Thyroid gland (tissue), 4 donors: ENCODE data around the gene PRKD2. TPM values are rescaled to one million over a fixed set of nuclear protein-coding genes. Genes with fewer than 3 reads are reported as not detected.

ENCODE experiments used
- DNase-seq, 2 donors: peaks; one replicate each; pipeline ENCODE4 v3.0.0-alpha.2; 2019
- H3K27ac ChIP-seq, 3 donors: fragments of 200-600 bp; sonication (generic); 1 replicate in 2 of 3; 2 replicates in 1 of 3; pipeline ENCODE4 v1.5.1; 2016 to 2019; ENCODE audit warnings: mild to moderate bottlenecking in 1 of 3, moderate library complexity in 1 of 3
- H3K27me3 ChIP-seq: fragments of 200-600 bp; sonication (generic); one replicate; pipeline ENCODE4 v1.5.1; 2019
- H3K36me3 ChIP-seq, 2 donors: fragments of 200-600 bp; sonication (generic); one replicate each; pipeline ENCODE4 v1.5.1; 2016 to 2019
- H3K4me1 ChIP-seq, 2 donors: fragments of 200-600 bp; sonication (generic); one replicate each; pipeline ENCODE4 v1.5.1; 2017 to 2019
- H3K4me3 ChIP-seq, 3 donors: fragments of 200-600 bp; sonication (generic); replicated peaks in 1 of 3; 1 replicate in 2 of 3; 2 replicates in 1 of 3; pipeline ENCODE4 v1.5.1; 2016; ENCODE audit warnings: mild to moderate bottlenecking in 1 of 3
- H3K9me3 ChIP-seq: fragments of 200-600 bp; sonication (generic); one replicate; pipeline ENCODE4 v1.5.1; 2017
- CTCF ChIP-seq, 6 experiments: fragments of 200-600 bp in 3 of 6; fragments of 450-650 bp in 3 of 6; sonication (generic) in 3 of 6; IDR thresholded peaks; one replicate each; pipeline ENCODE4 v1.5.1; 2016 to 2019; ENCODE audit warnings: antibody characterized with exemption in 6 of 6, mild to moderate bottlenecking in 2 of 6, inconsistent platforms in 1 of 6, moderate library complexity in 1 of 6
- POLR2A ChIP-seq, 2 donors: fragments of 450-650 bp; IDR thresholded peaks; one replicate each; pipeline ENCODE4 v1.6.1; 2017; ENCODE audit warnings: antibody characterized with exemption in 2 of 2, mild to moderate bottlenecking in 2 of 2, moderate library complexity in 1 of 2
- WGBS, 2 donors: methylation state at CpG; one replicate each; pipeline ENCODE4 v1.1.5; 2017; 5-methylcytosine and 5-hydroxymethylcytosine counted together
- intact Hi-C: fragments of 100-400 bp; cut with DNase I; formaldehyde crosslinking; loops from one replicate; pipeline ENCODE4 v1.15.1; 2023
- total RNA-seq, 4 donors: library from RNA; depleted of rRNA; stranded (reverse); fragments of >200 nt; gene quantifications; one replicate each; pipeline ENCODE4 v1.2.3, GENCODE V29; 2016

The PRKD2 gene
- total RNA-seq, 4 donors from 2014 or later, result 23.7 to 40.7 (median 32.7) TPM

- WGBS, 2 donors, result 5 to 12% methylated on average over 20 to 28 of the region's 28 CpGs
- Histone ChIP-seq H3K4me3 (no peak overlapping the region), H3K36me3 (no peaks in the 10 kb centered on the region), H3K9me3 (no peaks in the 10 kb centered on the region), H3K27ac (no peak overlapping the region), H3K4me1 (peaks cover 19 to 20% of the 10 kb centered on the region in 2 donors), H3K27me3 (no peaks in the 10 kb centered on the region)
- TF ChIP-seq POLR2A (IDR thresholded peaks at IDR 0.05), result no peak
- intact Hi-C loops, result loop anchor here (5.0 kb wide), 3 partner anchors 42 to 132 kb away; partner anchors contain the start of gene CALM3
- peak in 1 of 2 donors; percentile 34 for DNase-seq
Measured at GRCh38 chr19:46659151-46660007, 57.5 kb downstream of the PRKD2 start.

DNA sequence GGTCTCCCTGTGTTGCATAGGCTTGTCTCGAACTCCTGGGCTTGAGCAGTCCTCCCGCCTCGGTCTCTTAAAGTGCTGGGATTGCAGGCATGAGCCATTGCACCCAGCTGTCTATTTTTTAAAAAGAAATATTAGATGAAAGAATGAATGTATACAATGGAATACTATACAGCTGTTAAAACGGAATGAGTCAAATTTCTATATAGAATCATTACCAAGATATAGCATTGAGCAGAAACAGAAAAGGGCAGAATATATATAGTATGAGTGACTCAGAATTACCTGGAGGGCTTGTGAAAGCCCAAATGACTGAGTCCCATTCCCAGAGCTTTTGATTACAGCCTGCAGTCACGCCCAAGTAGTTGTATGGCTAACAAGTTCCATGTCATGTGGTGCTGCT is 60.4 kb downstream of the PRKD2 start:
- H3K4me3 ChIP-seq, result no peak overlapping the region
- 92 to 96% methylated on average over 5 of the region's 5 CpGs for WGBS, 2 donors

GRCh38 chr19:46654621-46655152 is 62.2 kb downstream of the PRKD2 start:
- H3K27ac ChIP-seq, result no peak overlapping the region
- peaks cover 4 to 5% of the 10 kb centered on the region in 2 donors for H3K4me1 ChIP-seq
- H3K36me3 ChIP-seq, result no peaks in the 10 kb centered on the region
- TF ChIP-seq POLR2A (IDR thresholded peaks at IDR 0.05), result no peak
- no peak for TF ChIP-seq CTCF (IDR thresholded peaks at IDR 0.05)
- 62 to 65% methylated on average over 13 to 16 of the region's 16 CpGs for WGBS, 2 donors
- H3K27me3 ChIP-seq, result no peaks in the 10 kb centered on the region
- H3K9me3 ChIP-seq, result no peaks in the 10 kb centered on the region
- no peak overlapping the region for H3K4me3 ChIP-seq
- intact Hi-C loops, result no loop called here
- DNase-seq, result no peak

More for the DNA sequence above, 60.4 kb downstream of the PRKD2 start:
- intact Hi-C loops, result no loop called here
- H3K27me3 ChIP-seq, result no peaks in the 10 kb centered on the region
- H3K36me3 ChIP-seq, result no peaks in the 10 kb centered on the region
- peaks cover 15 to 17% of the 10 kb centered on the region in 2 donors for H3K4me1 ChIP-seq
- H3K9me3 ChIP-seq, result no peaks in the 10 kb centered on the region
- TF ChIP-seq POLR2A (IDR thresholded peaks at IDR 0.05) (no peak), CTCF (IDR thresholded peaks at IDR 0.05) (no peak)
- no peak for DNase-seq
- no peak overlapping the region for H3K27ac ChIP-seq

GRCh38 chr19:46650445-46650844 is 66.5 kb downstream of the PRKD2 start:
- TF ChIP-seq POLR2A (IDR thresholded peaks at IDR 0.05) (no peak), CTCF (IDR thresholded peaks at IDR 0.05) (no peak)
- DNase-seq, result no peak
- WGBS, 2 donors, result 89 to 91% methylated on average over 7 of the region's 7 CpGs
- Histone ChIP-seq H3K4me3 (no peak overlapping the region), H3K9me3 (no peaks in the 10 kb centered on the region), H3K27me3 (peaks cover 4% of the 10 kb centered on the region), H3K27ac (no peak overlapping the region), H3K36me3 (no peaks in the 10 kb centered on the region), H3K4me1 (no peaks in the 10 kb centered on the region)
- intact Hi-C loops, result no loop called here

DNA sequence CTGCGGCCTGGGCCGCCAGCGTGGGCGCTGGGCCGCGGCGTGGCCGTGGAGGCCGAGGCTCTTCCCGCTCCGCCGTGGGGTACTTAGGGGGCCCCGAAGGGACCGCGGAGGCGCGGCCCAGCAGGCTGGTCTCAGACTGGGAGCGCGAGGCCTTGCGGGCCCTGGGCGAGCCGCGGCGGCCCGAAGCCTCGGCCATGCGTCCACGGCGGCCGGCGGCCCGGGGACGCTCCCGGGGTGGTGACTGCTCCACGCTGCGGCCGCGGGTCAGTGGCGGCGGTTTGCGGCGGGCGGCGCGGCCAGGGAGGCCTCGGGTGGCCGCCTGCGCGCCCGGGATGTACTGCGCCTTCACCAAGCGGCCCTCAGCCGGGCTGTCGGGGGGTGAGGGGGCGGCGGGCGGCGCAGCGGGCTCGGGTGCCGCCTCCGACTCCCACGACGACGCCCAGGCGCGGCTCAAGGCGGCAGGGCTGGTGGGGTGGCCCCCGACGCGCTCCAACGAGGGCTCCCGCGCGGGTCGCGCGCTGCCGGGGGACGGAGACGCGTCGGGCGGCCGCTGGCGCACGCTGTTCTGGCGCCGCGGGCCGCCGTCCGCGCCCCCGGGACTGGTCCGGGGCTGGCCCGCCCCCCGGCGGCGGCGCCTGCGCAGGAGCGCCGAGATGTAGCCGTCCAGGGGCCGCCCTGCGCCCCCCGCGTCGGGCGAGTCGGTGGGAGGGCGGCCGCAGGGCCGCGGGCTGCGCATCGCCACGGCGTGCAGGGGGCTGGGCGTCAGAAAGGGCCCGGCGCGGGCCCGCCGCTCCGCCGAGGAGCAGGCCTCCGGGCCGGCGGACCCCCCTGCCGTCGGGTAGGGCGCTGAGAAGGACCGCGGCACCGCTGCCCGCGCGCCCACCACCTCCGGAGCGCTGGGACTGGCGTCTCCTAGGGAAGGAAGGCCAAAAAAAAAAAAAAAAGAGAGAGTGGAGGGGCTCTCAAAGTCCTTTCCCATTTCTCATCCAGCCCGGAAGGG is 67.7 kb downstream of the PRKD2 start:
- H3K36me3 ChIP-seq, result no peaks in the 10 kb centered on the region
- H3K9me3 ChIP-seq, result no peaks in the 10 kb centered on the region
- TF ChIP-seq CTCF (IDR thresholded peaks at IDR 0.05) (no peak), POLR2A (IDR thresholded peaks at IDR 0.05) (no peak)
- WGBS, 2 donors, result 39 to 48% methylated on average over 21 to 24 of the region's 144 CpGs
- no peak overlapping the region for H3K27ac ChIP-seq
- no peak overlapping the region for H3K4me3 ChIP-seq
- no peaks in the 10 kb centered on the region for H3K4me1 ChIP-seq
- intact Hi-C loops, result no loop called here
- no peak for DNase-seq
- H3K27me3 ChIP-seq, result peaks cover 4% of the 10 kb centered on the region
